ENCODE results near the gene CNTN3.

CNTN3 gene

DNA sequence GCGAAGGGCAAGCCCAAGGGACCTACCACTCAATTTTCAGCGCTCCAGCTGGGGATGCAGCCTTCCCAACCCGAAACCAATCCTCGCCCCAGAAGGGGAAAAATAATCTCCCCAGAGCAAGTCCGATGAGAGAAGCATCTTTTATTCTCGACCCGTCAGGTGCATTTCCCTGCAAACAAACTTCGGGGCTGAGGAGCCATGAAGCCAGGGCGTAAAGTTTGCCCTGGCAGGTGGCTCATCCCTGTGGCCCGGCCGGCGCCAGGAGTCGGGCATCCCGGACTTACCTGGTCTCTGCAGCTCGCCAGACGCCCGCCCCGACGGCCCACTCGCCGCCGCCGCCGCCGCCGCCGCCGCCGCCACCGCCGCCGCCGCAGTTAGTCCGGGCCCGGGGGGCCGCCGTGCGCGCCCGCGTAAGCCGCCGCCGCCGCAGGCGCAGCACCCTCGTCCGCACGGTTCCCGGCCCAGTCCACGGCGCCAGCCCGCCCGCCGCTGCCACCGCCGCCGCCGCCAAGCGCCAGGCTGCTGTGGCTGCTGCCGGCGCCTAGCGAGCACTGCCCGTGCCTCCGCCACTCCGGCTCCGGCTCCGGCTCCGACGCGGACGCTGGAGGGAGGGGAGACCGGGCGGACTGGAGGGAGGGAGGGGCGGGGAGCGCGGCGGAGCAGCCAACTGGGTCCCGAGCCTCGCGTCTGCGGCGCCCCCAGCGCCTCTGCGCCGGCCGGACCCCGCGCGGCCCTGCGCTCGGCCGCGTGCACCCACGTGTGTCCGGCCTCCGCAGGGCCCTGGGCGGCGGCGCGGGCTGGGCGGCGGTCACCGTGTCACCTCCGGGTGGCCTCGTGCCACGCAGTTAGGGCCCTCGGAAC is at the start of gene CNTN3:
CNTN3 (minus strand) TSS at position 553 of the 861 bp plus-strand sequence. CDS start 93,547 bp downstream, outside the sequence.
- no peak for DNase-seq (ENCODE audit: extremely low read depth in 1 of 2, low read depth in 1 of 2)

- no peak for DNase-seq (ENCODE audit: extremely low read depth in 1 of 2, low read depth in 1 of 2)
These were observed 48.7 kb upstream of the CNTN3 start for GRCh38 chr3:74663178-74663577.

GRCh38 chr3:74661672-74662071 is 47.2 kb upstream of the CNTN3 start:
- no peak for DNase-seq (ENCODE audit: extremely low read depth in 1 of 2, low read depth in 1 of 2)

- DNase-seq (ENCODE audit: extremely low read depth in 1 of 2, low read depth in 1 of 2), result no peak
These were observed 37.4 kb upstream of the CNTN3 start for GRCh38 chr3:74651885-74652284.

GRCh38 chr3:74651292-74651691 is 36.8 kb upstream of the CNTN3 start:
- no peak for DNase-seq (ENCODE audit: extremely low read depth in 1 of 2, low read depth in 1 of 2)

GRCh38 chr3:74648107-74648506 is 33.6 kb upstream of the CNTN3 start:
- no peak for DNase-seq (ENCODE audit: extremely low read depth in 1 of 2, low read depth in 1 of 2)

DNA sequence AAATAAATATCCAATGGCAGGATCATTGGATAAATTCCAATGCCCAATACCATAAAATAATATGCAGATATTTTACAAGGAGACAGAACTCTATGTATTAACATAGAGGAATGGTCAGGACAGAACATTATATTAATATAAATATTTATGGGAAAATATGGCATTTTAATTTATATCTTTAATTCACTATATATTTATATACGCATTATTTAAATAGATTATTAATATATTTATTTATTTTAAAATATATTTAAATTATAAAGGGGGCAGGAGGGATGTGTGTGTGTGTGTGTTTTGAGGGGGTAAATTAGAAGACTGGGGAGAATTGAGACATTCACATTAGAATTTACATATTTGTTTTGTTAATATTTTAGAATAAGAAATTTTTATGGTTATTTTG is 31.6 kb upstream of the CNTN3 start:
- no peak for DNase-seq (ENCODE audit: extremely low read depth in 1 of 2, low read depth in 1 of 2)

- no peak for DNase-seq (ENCODE audit: extremely low read depth in 1 of 2, low read depth in 1 of 2)
These were observed 29.2 kb upstream of the CNTN3 start for GRCh38 chr3:74643636-74644035.

DNA sequence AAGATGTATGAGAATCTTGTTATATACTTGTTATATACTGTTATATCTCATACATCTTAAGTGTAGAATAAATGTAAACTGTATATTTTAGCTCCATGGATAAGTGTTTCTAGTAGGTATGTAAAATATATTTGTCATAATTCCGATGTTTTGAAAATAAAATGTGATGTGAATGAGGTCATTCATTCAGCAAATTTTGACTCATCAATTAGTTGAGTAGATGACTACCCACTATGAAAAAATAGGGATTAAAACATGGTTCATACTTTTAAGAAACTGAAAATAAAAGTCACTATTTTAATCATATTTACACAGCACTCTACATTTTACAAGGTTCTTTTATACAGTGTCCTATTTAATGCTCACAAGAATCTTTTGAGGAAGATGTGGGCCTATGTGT is 28.4 kb upstream of the CNTN3 start:
- no peak for DNase-seq (ENCODE audit: extremely low read depth in 1 of 2, low read depth in 1 of 2)

DNA sequence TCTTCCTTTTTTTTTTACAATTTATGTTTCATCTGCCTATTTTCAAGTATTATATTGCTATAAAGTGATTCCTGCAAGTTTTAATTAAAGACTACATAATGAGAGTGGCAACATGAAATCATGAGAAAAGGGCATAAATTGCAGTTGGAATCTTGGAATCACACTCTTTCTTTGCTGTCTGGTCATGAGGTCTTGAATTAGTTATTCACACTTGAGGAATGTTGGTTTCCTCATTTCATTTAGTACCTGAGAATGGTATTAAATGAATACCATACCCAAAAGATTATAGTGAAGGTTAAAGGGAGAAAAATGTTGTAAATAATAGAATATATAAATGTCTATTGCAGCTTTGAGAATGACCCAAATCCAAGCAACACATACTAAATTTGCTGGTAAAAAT is 25.8 kb upstream of the CNTN3 start:
- DNase-seq (ENCODE audit: extremely low read depth in 1 of 2, low read depth in 1 of 2), result no peak

DNA sequence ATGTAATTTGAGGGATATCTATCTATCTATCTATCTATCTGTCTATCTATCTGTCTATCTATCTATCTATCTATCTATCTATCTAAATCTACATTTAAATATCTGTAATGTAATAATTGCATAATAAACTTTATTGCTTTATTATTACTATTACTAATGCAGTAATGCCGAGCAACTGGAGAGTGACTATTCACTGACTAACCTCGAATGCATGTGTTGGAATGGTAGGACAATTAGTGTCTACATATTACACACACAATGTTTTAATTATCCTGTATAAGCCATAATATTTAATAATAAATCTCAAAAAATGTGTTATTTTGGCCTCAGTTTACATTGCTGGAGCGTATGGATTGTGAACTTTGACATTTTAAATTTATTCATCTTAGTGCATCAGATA is 25.2 kb upstream of the CNTN3 start:
- DNase-seq (ENCODE audit: extremely low read depth in 1 of 2, low read depth in 1 of 2), result no peak

GRCh38 chr3:74636981-74637380 is 22.5 kb upstream of the CNTN3 start:
- no peak for DNase-seq (ENCODE audit: extremely low read depth in 1 of 2, low read depth in 1 of 2)

DNA sequence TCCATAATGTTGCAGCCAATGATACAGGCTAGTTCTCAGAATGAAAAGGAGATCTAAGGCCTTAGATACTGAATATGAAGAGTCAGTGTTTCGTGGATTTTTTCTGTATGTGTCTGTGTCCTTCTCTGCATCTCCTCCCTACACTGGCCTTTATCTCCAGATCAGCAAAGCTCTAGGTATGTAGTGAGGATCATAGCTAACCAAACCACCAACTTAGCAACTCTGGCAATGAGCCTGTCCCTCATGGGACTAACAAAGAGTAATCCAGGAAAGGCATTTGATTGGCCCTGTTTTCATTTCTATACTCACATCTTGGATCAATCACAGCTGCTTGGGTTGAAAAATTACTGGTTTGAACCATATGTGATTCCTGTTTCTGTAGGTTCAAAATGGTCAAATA is 18.6 kb upstream of the CNTN3 start:
- DNase-seq (ENCODE audit: extremely low read depth in 1 of 2, low read depth in 1 of 2), result no peak

DNA sequence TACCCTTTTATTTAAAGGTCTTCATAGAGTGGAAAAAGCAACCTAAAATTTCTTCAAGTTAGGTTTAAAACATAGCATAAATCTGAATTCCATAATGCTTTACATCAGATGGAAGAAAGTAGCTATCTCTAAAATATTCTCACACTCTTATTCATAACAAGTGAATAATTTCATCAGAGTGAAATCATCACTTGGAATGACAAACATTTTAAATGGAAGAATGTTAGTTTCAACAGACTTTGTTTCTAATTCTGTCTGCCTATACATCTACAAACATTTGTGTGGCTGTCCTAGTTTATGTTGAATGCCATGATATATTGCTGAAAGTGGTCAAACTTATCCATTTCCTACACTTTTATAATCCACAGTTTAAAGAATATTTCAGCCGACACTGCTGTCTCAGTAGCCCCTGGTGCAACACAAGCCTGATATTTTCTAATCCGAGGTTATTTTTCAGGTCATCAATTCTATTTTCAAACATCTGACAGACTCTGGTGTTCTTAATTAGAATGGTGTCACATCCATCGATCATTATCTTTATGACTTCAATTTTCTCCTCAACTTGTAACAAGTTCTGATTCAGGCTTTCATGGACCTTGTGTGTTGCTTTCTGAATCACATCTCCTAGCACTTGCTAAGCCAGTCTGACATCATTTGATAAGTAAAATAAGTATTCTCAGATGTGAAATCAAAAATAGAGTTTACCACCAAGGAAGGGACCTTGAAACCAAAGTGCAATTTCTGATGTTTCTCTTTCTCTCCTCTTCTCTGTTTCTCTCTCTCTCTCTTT is 17.1 kb upstream of the CNTN3 start:
- DNase-seq (ENCODE audit: extremely low read depth in 1 of 2, low read depth in 1 of 2), result no peak

DNA sequence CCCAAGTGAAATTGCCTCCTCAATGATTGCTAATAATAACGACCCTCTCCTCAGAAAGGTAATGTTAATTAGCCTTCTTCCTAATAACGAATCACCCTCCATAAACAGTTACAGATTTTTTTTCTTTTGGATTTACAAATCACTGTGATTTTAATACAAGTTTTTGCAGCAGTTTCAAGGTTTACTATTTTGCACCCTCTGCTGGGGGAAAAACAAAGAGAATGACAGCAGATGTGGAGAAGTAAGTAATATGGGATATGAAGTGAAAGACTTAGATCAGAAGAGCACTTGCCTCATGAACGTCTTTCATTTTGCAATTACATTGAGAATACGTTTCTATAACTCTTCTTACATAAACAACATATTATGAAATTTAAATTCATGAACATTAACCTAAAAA is 16.1 kb upstream of the CNTN3 start:
- no peak for DNase-seq (ENCODE audit: extremely low read depth in 1 of 2, low read depth in 1 of 2)

- no peak for DNase-seq (ENCODE audit: extremely low read depth in 1 of 2, low read depth in 1 of 2)
These were observed 11.6 kb upstream of the CNTN3 start for GRCh38 chr3:74626011-74626410.

DNA sequence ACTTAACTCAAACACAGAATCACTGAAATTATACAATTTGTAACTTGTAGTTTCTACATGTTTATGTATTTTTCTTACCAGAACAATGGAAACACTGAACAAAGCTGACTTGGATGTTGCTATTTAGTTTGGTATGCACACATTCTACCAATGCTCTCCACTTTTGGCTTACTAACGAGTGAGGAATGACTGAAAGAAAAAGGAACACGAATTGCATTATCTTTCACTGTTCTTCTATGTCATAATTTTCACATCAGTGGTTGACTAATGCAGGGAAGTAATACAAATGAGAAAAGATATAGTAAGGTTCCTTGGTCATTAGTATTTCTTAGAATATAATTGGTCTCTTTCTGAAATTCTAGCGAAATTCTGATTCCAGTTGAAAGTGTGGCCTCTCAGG is 9.8 kb upstream of the CNTN3 start:
- no peak for DNase-seq (ENCODE audit: extremely low read depth in 1 of 2, low read depth in 1 of 2)

- no peak for DNase-seq (ENCODE audit: extremely low read depth in 1 of 2, low read depth in 1 of 2)
These were observed 8.9 kb upstream of the CNTN3 start for GRCh38 chr3:74623261-74623836.

DNA sequence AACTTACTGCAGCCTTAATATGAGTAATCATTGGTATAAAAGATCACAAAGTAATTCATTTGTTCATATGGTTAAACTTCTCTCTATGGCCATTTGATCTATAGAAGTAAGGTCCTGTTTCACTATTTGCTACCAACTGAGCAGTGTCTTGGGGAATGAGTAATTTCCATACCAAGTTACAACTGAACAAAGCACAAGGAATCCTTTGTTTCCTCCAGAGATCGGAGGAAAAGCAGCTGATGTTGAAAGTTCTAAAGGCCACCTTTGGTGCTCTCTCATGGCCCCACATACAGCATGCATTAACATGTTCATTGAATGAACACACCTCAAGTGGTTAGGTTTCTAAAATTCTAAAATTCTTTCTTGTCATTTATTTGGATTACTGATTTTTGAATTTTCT is 7.1 kb upstream of the CNTN3 start:
- DNase-seq (ENCODE audit: extremely low read depth in 1 of 2, low read depth in 1 of 2), result no peak

GRCh38 chr3:74617776-74618175 is 3.3 kb upstream of the CNTN3 start:
- DNase-seq (ENCODE audit: extremely low read depth in 1 of 2, low read depth in 1 of 2), result no peak

DNA sequence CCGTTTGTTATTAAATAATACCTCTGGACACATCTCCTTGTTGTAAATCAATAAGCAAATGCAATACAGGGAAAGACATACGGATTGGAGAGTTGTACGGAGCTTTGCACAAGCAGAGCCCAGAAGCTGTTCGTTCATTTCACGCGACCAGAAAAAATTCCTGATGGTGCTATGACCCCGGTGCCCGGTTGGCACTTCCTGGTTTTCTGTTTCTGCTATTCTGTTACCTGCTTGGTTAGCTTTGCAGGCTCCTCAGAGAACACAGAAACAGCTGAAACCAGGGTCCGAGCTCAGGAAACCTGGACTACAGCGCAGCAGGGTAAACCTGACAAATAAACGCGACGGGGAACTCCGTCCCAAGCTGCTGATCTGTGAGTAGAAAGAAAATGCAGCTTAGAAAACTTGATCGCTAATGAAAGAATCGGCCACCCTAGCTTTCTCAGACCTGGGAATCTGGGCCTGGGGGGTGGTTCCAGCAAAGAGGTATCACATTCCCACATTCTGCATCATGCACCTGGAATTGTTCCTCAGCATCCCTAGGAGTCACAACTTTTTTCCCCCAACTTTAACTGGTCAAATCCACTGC is 845 bp downstream of the CNTN3 start:
- no peak for DNase-seq (ENCODE audit: extremely low read depth in 1 of 2, low read depth in 1 of 2)

Data from stimulated activated CD8-positive, alpha-beta memory T cell treated with anti-CD3 and anti-CD28 coated beads, Interleukin-7, amount 100 ng/mL, for 48 hours (primary cell).